Smooth muscle cell (in vitro differentiated cells): ENCODE results near the gene NISCH. TPM values are rescaled to one million over a fixed set of nuclear protein-coding genes. Genes with fewer than 3 reads are reported as not detected.

Experiments used
- DNase-seq: peaks from one replicate; lab custom pipeline; 2025; ENCODE audit not compliant: unreplicated experiment; lab: John Stamatoyannopoulos, UW
- H2AFZ ChIP-seq: fragments of 200-600 bp; sonication (generic); 2 replicates; pipeline ENCODE4 v1.6.0; 2016; ENCODE audit warnings: antibody characterized with exemption, low read depth, mild to moderate bottlenecking
- H3F3A ChIP-seq: fragments of 200-600 bp; sonication (generic); 2 replicates; pipeline ENCODE4 v1.6.0; 2017; ENCODE audit warnings: antibody characterized with exemption, low read depth
- H3K27ac ChIP-seq: fragments of 200-600 bp; sonication (generic); 2 replicates; pipeline ENCODE4 v1.5.1; 2016; ENCODE audit warnings: low read depth, mild to moderate bottlenecking
- H3K27me3 ChIP-seq: fragments of 200-600 bp; sonication (generic); 2 replicates; pipeline ENCODE4 v1.6.1; 2016; ENCODE audit warnings: low read depth, mild to moderate bottlenecking
- H3K36me3 ChIP-seq: fragments of 200-600 bp; sonication (generic); 2 replicates; pipeline ENCODE4 v1.5.1; 2016; ENCODE audit warnings: low read depth
- H3K4me1 ChIP-seq: fragments of 200-600 bp; sonication (generic); 2 replicates; pipeline ENCODE4 v1.5.1; 2016; ENCODE audit warnings: low read depth
- H3K4me2 ChIP-seq: fragments of 200-600 bp; sonication (generic); 2 replicates; pipeline ENCODE4 v1.6.0; 2016; ENCODE audit warnings: mild to moderate bottlenecking
- H3K4me3 ChIP-seq: fragments of 200-600 bp; sonication (generic); 2 replicates; pipeline ENCODE4 v1.5.1; 2016; ENCODE audit warnings: mild to moderate bottlenecking
- H3K79me2 ChIP-seq: fragments of 200-600 bp; sonication (generic); 2 replicates; pipeline ENCODE4 v1.6.0; 2016; ENCODE audit warnings: low read depth, mild to moderate bottlenecking
- H3K9ac ChIP-seq: fragments of 200-600 bp; sonication (generic); 2 replicates; pipeline ENCODE4 v1.6.0; 2016; ENCODE audit warnings: low read depth
- H3K9me3 ChIP-seq: fragments of 200-600 bp; sonication (generic); replicated peaks from 2 replicates; pipeline ENCODE4 v1.5.1; 2016; ENCODE audit warnings: low read depth
- H4K20me1 ChIP-seq: fragments of 200-600 bp; sonication (generic); 2 replicates; pipeline ENCODE4 v1.6.0; 2016; ENCODE audit warnings: low read depth
- WGBS: methylation state at CpG from one replicate; pipeline ENCODE4 v1.1.7; 2016; ENCODE audit warnings: low lambda C conversion rate; 5-methylcytosine and 5-hydroxymethylcytosine counted together
- polyA plus RNA-seq: library from polyadenylated mRNA; unstranded; fragments of >200 nt; fragmentation: Nextera tagmentation; extraction: Ambion mirVana; gene quantifications from 2 replicates; pipeline ENCODE4 v1.2.1, GENCODE V29; 2016
- total RNA-seq: library from RNA; depleted of rRNA; stranded (reverse); fragments of >200 nt; gene quantifications from 2 replicates; pipeline ENCODE4 v1.2.3, GENCODE V29; 2014
- TF ChIP-seq, protein P1 (sequence below): fragments of 200-600 bp; sonication (generic); IDR thresholded peaks from 2 replicates; pipeline ENCODE4 v1.5.1; 2017; ENCODE audit warnings: borderline replicate concordance, mild to moderate bottlenecking, antibody characterized with exemption; ENCODE audit not compliant: insufficient read depth, poor library complexity, severe bottlenecking

The NISCH gene
- total and polyA plus RNA-seq, 2 experiments from 2014 or later: 47.3 to 55.2 TPM

DNA sequence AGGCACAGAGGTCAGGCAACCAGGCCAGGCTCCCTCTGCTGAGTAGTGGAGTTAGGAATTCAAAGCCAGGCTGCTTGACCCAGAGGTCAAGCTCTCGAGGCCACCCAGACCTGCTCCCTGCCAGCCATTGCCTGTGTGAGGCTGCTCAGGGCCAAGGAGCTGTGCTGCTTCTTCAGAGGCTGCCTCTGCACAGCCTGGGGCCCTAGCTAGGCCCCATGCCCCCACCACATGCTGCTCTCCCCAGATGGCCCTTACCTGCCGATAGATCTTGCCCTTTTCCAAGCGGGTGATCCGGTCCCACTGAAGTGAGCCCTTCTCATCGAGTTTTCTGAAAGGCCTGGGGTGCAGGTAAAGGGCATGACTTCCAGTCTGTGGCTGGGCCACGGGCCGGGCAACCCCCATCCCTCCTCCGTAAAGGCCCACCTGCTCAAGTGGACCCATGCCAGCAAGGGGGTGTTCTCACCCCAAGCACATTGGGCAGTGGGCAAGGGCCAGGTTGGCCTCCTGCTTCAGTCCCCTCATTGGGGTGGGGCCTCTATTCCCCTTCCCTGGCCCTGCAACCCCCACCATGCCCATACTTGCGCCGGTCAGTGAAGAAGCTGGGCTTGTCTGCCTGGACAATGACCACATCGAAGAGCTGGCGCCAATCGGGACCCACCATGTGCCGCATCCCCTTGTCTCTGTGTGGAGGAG lies 71.8 kb downstream of the NISCH start:
- peaks cover 20% of the 10 kb centered on the region for H3K79me2 ChIP-seq
- H3K9me3 ChIP-seq: no peaks in the 10 kb centered on the region
- WGBS: 96% methylated on average over 14 of the region's 14 CpGs
- no peaks in the 10 kb centered on the region for H3K27me3 ChIP-seq
- H3F3A ChIP-seq: no peaks in the 10 kb centered on the region
- peaks cover 70% of the 10 kb centered on the region for H4K20me1 ChIP-seq
- H3K4me1 ChIP-seq: peaks cover 15% of the 10 kb centered on the region
- H3K4me2 ChIP-seq: no peak overlapping the region
- no peak overlapping the region for H3K4me3 ChIP-seq
- TF ChIP-seq, protein P1, sequence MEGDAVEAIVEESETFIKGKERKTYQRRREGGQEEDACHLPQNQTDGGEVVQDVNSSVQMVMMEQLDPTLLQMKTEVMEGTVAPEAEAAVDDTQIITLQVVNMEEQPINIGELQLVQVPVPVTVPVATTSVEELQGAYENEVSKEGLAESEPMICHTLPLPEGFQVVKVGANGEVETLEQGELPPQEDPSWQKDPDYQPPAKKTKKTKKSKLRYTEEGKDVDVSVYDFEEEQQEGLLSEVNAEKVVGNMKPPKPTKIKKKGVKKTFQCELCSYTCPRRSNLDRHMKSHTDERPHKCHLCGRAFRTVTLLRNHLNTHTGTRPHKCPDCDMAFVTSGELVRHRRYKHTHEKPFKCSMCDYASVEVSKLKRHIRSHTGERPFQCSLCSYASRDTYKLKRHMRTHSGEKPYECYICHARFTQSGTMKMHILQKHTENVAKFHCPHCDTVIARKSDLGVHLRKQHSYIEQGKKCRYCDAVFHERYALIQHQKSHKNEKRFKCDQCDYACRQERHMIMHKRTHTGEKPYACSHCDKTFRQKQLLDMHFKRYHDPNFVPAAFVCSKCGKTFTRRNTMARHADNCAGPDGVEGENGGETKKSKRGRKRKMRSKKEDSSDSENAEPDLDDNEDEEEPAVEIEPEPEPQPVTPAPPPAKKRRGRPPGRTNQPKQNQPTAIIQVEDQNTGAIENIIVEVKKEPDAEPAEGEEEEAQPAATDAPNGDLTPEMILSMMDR: no peak
- no peak overlapping the region for H3K27ac ChIP-seq
- DNase-seq: no peak
- H3K36me3 ChIP-seq: no peaks in the 10 kb centered on the region
- no peak overlapping the region for H3K9ac ChIP-seq
- H2AFZ ChIP-seq: no peak overlapping the region

DNA sequence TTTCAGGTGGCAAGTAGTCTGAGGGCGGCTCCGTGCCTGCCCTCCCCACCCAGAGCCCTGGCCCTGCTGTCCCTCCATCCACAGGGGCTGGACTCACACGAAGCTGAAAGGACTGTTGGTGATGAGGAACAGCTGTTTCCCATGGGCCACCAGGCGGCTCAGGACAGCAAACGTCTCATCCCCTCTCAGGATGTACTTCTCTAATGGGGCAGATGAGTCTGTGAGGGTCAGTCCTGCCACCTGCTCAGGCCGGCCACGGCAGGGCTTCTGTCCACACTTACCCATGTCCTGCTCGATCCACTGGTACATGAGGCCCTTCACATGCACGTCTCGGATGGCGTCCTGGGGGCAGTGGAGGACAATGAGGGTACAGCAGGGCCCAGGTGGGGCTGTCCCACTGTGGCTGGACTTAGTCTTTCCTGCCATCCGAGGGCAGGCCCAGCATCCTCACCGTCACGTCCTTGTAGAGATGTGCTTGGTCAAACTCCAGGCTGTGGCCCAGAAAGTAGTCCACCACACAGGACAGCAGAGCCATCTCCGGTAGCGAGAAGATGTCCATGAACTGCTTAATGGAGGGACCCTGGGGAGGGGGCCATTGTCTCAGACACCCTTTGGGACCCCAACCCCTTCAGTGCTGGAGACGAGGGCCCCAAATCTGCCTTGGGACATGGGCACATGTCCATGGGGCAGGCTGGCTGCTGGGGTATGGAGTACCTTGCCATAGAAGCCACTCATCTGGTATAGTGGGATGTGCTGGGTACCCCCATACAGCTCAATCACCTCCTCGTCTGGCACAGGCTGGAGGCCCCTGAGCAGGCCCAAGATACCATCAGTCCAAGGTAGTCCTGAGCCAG lies 72.6 kb downstream of the NISCH start:
- no peaks in the 10 kb centered on the region for H3F3A ChIP-seq
- H2AFZ ChIP-seq: no peak overlapping the region
- no peak overlapping the region for H3K9ac ChIP-seq
- peaks cover 20% of the 10 kb centered on the region for H3K4me1 ChIP-seq
- 95% methylated on average over 18 of the region's 18 CpGs for WGBS
- H3K27me3 ChIP-seq: no peaks in the 10 kb centered on the region
- H3K9me3 ChIP-seq: no peaks in the 10 kb centered on the region
- H3K27ac ChIP-seq: no peak overlapping the region
- TF ChIP-seq, protein P1: no peak
- no peak overlapping the region for H3K4me2 ChIP-seq
- peaks cover 70% of the 10 kb centered on the region for H4K20me1 ChIP-seq
- no peaks in the 10 kb centered on the region for H3K36me3 ChIP-seq
- peaks cover 28% of the 10 kb centered on the region for H3K79me2 ChIP-seq
- no peak for DNase-seq
- H3K4me3 ChIP-seq: no peak overlapping the region

DNA sequence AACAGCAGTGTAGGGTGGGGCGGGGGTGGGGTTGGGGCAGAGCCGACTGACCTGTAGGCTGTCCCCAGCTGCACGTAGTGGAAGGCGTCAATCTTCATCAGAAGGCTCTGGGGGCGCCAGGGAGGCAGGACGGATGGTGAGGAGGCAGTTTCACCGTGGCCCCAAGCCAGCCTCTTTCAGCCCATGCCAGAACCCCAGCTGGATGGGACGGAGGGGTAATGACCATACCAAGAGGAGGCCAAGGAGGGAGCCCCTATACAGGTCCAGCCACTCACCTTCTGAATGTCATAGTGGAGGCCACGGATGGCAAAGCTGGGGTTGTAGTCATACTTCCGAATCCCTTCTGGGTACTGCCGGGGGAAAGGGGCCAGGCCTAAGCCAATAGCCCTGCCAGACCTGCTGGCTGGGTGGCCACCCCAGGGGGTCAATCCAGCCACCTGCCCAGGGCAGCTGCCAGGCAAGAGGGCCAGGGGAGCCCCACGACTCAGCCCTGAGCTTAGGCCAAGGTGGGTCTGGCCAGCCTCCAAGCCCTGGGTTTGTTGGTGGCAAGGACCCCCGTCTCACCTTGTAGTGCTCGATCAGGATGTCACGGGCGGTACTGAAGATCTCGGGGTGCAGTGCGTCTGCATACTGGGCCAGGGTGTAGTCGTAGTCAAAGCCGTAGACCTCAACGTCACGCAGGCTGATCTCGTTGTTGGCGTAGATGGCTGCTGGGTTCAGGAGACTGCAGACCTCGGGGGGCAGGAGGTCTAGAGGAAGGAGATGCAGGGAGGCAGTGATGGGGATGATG lies 73.4 kb downstream of the NISCH start:
- Histone ChIP-seq H2AFZ (no peak overlapping the region), H4K20me1 (peaks cover 70% of the 10 kb centered on the region), H3K4me2 (no peak overlapping the region), H3K27ac (no peak overlapping the region), H3K9me3 (no peaks in the 10 kb centered on the region), H3K4me3 (no peak overlapping the region), H3K36me3 (no peaks in the 10 kb centered on the region), H3K9ac (no peak overlapping the region), H3K79me2 (peaks cover 31% of the 10 kb centered on the region), H3K27me3 (no peaks in the 10 kb centered on the region), H3K4me1 (peaks cover 20% of the 10 kb centered on the region), H3F3A (no peaks in the 10 kb centered on the region)
- DNase-seq: no peak
- WGBS: 97% methylated on average over 25 of the region's 25 CpGs
- TF ChIP-seq, protein P1: no peak
